GM12878 (cell line): ENCODE results near the gene PCNX4. TPM values are rescaled to one million over a fixed set of nuclear protein-coding genes. Genes with fewer than 3 reads are reported as not detected.

Experiments used
- ATAC-seq: fragments of 200-7000 bp; cut with Tn5 transposase; 3 replicates; pipeline ENCODE4 v1.9.1; 2020; ENCODE audit warnings: mild to moderate bottlenecking, moderate library complexity
- BruUV-seq: library from RNA; stranded (reverse); fragments of 400-500 nt; replicated peaks from 2 replicates; lab custom pipeline; 2021; lab: Mats Ljungman, UMichigan
- CTCF ChIA-PET: fragments of 300-600 bp; sonication (Branson Sonifier 250); formaldehyde crosslinking; extraction: SDS; loops from one replicate; lab custom pipeline; 2021; ENCODE audit warnings: inconsistent platforms; lab: Yijun Ruan, JAX
- POLR2A ChIA-PET: fragments of 350-600 bp; formaldehyde crosslinking; extraction: SDS; loops from one replicate; lab custom pipeline; 2021; ENCODE audit warnings: inconsistent platforms; lab: Charles Lee
- RAD21 ChIA-PET: fragments of 300-600 bp; sonication (Branson Sonifier 250); formaldehyde crosslinking; loops from one replicate; lab custom pipeline; 2023; ENCODE audit warnings: antibody characterized with exemption; ENCODE audit not compliant: unreplicated experiment; lab: Charles Lee
- SMC1A ChIA-PET: fragments of 300-600 bp; sonication (Branson Sonifier 250); formaldehyde crosslinking; loops from one replicate; lab custom pipeline; 2023; ENCODE audit not compliant: unreplicated experiment, uncharacterized antibody; lab: Charles Lee
- DNase-seq: peaks from one replicate; pipeline ENCODE4 v3.0.0-alpha.2; 2011; ENCODE audit warnings: low read depth, low spot score
- FAIRE-seq: peaks from 3 replicates; lab custom pipeline; 2011; peaks lifted over from hg19 to GRCh38; lab: Jason Lieb, UNC
- H2AFZ ChIP-seq: 2 replicates; pipeline ENCODE4 v1.6.0; 2011; ENCODE audit warnings: low read depth, low read length, control low read depth; ENCODE audit not compliant: control insufficient read depth
- H3K27ac ChIP-seq: 2 replicates; pipeline ENCODE4 v1.5.1; 2011; ENCODE audit warnings: control low read depth; ENCODE audit not compliant: control insufficient read depth, insufficient read depth
- H3K27me3 ChIP-seq, 2 experiments: replicated peaks in 1 of 2; 2 replicates each; pipeline versions ENCODE4 v1.6.0 to v1.6.1; 2011; ENCODE audit warnings: low read length in 1 of 2; ENCODE audit not compliant: control insufficient read depth in 2 of 2, insufficient read depth in 2 of 2
- H3K36me3 ChIP-seq, 2 experiments: 2 replicates each; pipeline ENCODE4 v1.5.1; 2011; ENCODE audit warnings: low read length in 1 of 2; ENCODE audit not compliant: control insufficient read depth in 2 of 2, insufficient read depth in 2 of 2
- H3K4me1 ChIP-seq: 2 replicates; pipeline ENCODE4 v1.6.1; 2011; ENCODE audit warnings: mild to moderate bottlenecking, low read length, moderate library complexity, mixed read lengths; ENCODE audit not compliant: control insufficient read depth, insufficient read depth
- H3K4me2 ChIP-seq: 2 replicates; pipeline ENCODE4 v1.6.0; 2011; ENCODE audit warnings: control low read depth; ENCODE audit not compliant: control insufficient read depth, insufficient read depth
- H3K4me3 ChIP-seq: fragments of 200-600 bp; sonication (generic); 2 replicates; pipeline ENCODE4 v1.5.1; 2016
- H3K79me2 ChIP-seq: 2 replicates; pipeline ENCODE4 v1.6.0; 2011; ENCODE audit warnings: low read length; ENCODE audit not compliant: control insufficient read depth, insufficient read depth
- H3K9ac ChIP-seq: 2 replicates; pipeline ENCODE4 v1.8.0; 2011; ENCODE audit warnings: low read length, control low read depth, mixed read lengths; ENCODE audit not compliant: control insufficient read depth, insufficient read depth
- H3K9me3 ChIP-seq: replicated peaks from 3 replicates; pipeline ENCODE4 v1.5.1; 2011; ENCODE audit warnings: mild to moderate bottlenecking, low read length; ENCODE audit not compliant: control insufficient read depth, insufficient read depth
- H4K20me1 ChIP-seq: 2 replicates; pipeline ENCODE4 v1.6.0; 2011; ENCODE audit not compliant: control insufficient read depth, insufficient read depth
- ASH2L ChIP-seq: fragments of 300-600, 200-600 bp; sonication (generic); IDR thresholded peaks from 2 replicates; pipeline ENCODE4 v1.6.1; 2017; ENCODE audit warnings: low read depth, mild to moderate bottlenecking, borderline replicate concordance
- BCL11A ChIP-seq: IDR thresholded peaks from 2 replicates; pipeline ENCODE4 v1.6.1; 2011; ENCODE audit warnings: low read depth, low read length
- ETV6 ChIP-seq, 2 experiments: fragments of 450-650 bp in 1 of 2; IDR thresholded peaks in 1 of 2; conservative IDR thresholded peaks in 1 of 2; 2 replicates each; pipeline ENCODE4 v1.6.1; 2014; ENCODE audit warnings: antibody characterized with exemption in 1 of 2, borderline replicate concordance in 1 of 2, low read depth in 1 of 2, mild to moderate bottlenecking in 1 of 2, moderate library complexity in 1 of 2
- FOXM1 ChIP-seq: IDR thresholded peaks from 2 replicates; pipeline ENCODE4 v1.6.1; 2012; ENCODE audit warnings: low read depth, mild to moderate bottlenecking, inconsistent platforms, low read length, moderate library complexity
- GABPA ChIP-seq: IDR thresholded peaks from 2 replicates; pipeline ENCODE4 v1.6.1; 2014; ENCODE audit warnings: antibody characterized with exemption, low read depth, mild to moderate bottlenecking, inconsistent platforms
- IKZF2 ChIP-seq, 2 experiments: fragments of 450-650 bp; IDR thresholded peaks; 2 replicates each; pipeline ENCODE4 v1.6.1; 2017; ENCODE audit warnings: mild to moderate bottlenecking in 2 of 2, moderate library complexity in 2 of 2
- KAT2A ChIP-seq: conservative IDR thresholded peaks from 2 replicates; pipeline ENCODE4 v1.6.1; 2011; ENCODE audit warnings: low read depth, low read length; ENCODE audit not compliant: control insufficient read depth
- KDM1A ChIP-seq: fragments of 200-600 bp; sonication (generic); IDR thresholded peaks from 2 replicates; pipeline ENCODE4 v1.6.1; 2016; ENCODE audit warnings: borderline replicate concordance
- MEF2B ChIP-seq: fragments of 450-650 bp; IDR thresholded peaks from 2 replicates; pipeline ENCODE4 v1.6.1; 2018; ENCODE audit warnings: mild to moderate bottlenecking, moderate library complexity; ENCODE audit not compliant: partially characterized antibody, poor library complexity, severe bottlenecking
- POLR2A ChIP-seq: IDR thresholded peaks from 2 replicates; pipeline ENCODE4 v1.6.1; 2011; ENCODE audit warnings: low read depth, mild to moderate bottlenecking, low read length
- POU2F2 ChIP-seq: IDR thresholded peaks from 3 replicates; pipeline ENCODE4 v1.6.1; 2011; ENCODE audit warnings: low read depth, mild to moderate bottlenecking, low read length, borderline replicate concordance
- RBBP5 ChIP-seq: fragments of 200-600 bp; sonication (generic); conservative IDR thresholded peaks from 2 replicates; pipeline ENCODE4 v1.6.1; 2016
- SREBF1 ChIP-seq: IDR thresholded peaks from 2 replicates; pipeline ENCODE4 v1.6.1; 2012; ENCODE audit warnings: mild to moderate bottlenecking, low read length
- STAT3 ChIP-seq: IDR thresholded peaks from 2 replicates; pipeline ENCODE4 v1.6.1; 2011; ENCODE audit warnings: low read depth, low read length, improper control_type of control experiment
- TBL1XR1 ChIP-seq: IDR thresholded peaks from 2 replicates; pipeline ENCODE4 v1.6.1; 2012; ENCODE audit warnings: low read depth, low read length, improper control_type of control experiment
- ZNF274 ChIP-seq: IDR thresholded peaks from one replicate; pipeline ENCODE4 v1.8.0; 2011; ENCODE audit not compliant: insufficient read length, insufficient read depth
- WGBS: methylation state at CpG from one replicate; pipeline ENCODE4 v1.1.6; 2016; ENCODE audit warnings: low lambda C conversion rate; ENCODE audit not compliant: insufficient replicate concordance, insufficient coverage; ENCODE audit errors: missing lambda C conversion rate; 5-methylcytosine and 5-hydroxymethylcytosine counted together
- in situ Hi-C: fragments of 300-500 bp; cut with MboI; formaldehyde crosslinking; loops from 9 replicates; pipeline ENCODE4 v1.14.3; 2018; ENCODE audit warnings: mixed read lengths
- intact Hi-C: fragments of 100-400 bp; cut with micrococcal nuclease; formaldehyde crosslinking; loops from one replicate; pipeline ENCODE4 v1.14.2; 2022; ENCODE audit not compliant: unreplicated experiment
- polyA plus RNA-seq, 11 experiments: library from polyadenylated mRNA; depleted of rRNA in 4 of 11; unstranded in 6 of 11; stranded (reverse) in 5 of 11; fragments of >200 nt; fragmentation: Nextera tagmentation in 4 of 11; fragmentation: Illumina TruSeq in 1 of 11; extraction: Ambion mirVana in 4 of 11; extraction: Trizol in 1 of 11; gene quantifications; 1 replicate in 1 of 11; 2 replicates in 10 of 11; pipeline versions ENCODE4 v1.2.1 to v1.2.3, GENCODE V29; 2011 to 2016; ENCODE audit warnings: inconsistent platforms in 2 of 11, missing spikeins in 2 of 11, low read depth in 1 of 11
- total RNA-seq, 4 experiments: library from RNA; depleted of rRNA in 3 of 4; stranded (reverse); fragments of >200 nt in 3 of 4; fragmentation: Illumina TruSeq in 1 of 4; extraction: Trizol in 1 of 4; gene quantifications; 2 replicates each; pipeline versions ENCODE4 v1.2.1 to v1.2.3, GENCODE V29; 2013 to 2021
- TF ChIP-seq, protein P1 (sequence below): fragments of 450-650 bp; conservative IDR thresholded peaks from 2 replicates; pipeline ENCODE4 v1.6.1; 2017; ENCODE audit warnings: mild to moderate bottlenecking, moderate library complexity

PCNX4 gene
- total and polyA plus RNA-seq, 10 of the 15 experiments (the other 5 are each of a cell fraction or from before 2014, with no cell fraction given), result 13.8 to 56.6 (median 39.4) TPM

DNA sequence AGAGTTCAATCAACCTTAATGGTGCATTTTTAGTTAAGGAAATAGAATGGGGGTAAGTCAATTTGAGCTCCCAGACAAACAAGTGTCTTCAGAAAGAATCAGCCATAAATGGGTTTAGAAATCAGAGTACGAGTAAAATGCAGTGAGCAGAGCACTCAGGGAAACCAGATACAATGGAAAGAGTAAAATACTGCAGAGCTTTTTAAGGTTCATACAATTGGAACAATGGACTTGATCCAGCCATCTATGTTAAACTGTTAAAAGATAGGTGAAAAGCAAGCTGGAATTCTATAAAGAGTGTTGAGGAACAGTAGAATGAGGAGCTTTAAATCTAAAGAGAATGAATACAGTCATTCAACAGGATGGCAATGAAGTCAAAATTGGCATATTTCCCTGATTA, 23.8 kb upstream of the PCNX4 start:
- Histone ChIP-seq H3K4me3 (no peak overlapping the region), H3K27me3 (no peaks in the 10 kb centered on the region), H3K9ac (no peak overlapping the region), H2AFZ (no peak overlapping the region), H4K20me1 (no peaks in the 10 kb centered on the region), H3K36me3 (no peaks in the 10 kb centered on the region), H3K79me2 (no peaks in the 10 kb centered on the region), H3K27ac (no peak overlapping the region), H3K4me2 (no peak overlapping the region), H3K9me3 (no peaks in the 10 kb centered on the region), H3K4me1 (no peaks in the 10 kb centered on the region)
- BruUV-seq, result no TSS peak
- 33% methylated on average over 1 of the region's 1 CpG for WGBS
- intact Hi-C loops, result no loop called here
- ATAC-seq (no peak), DNase-seq (no peak), FAIRE-seq (no peak)
- TF ChIP-seq ETV6 (conservative IDR thresholded peaks at IDR 0.05 in 1 of 2, IDR thresholded peaks at IDR 0.05 in 1 of 2; ENCODE audit: borderline replicate concordance in 1 of 2, low read depth in 1 of 2) (no peak), RBBP5 (no peak), IKZF2 (IDR thresholded peaks at IDR 0.05) (no peak), MEF2B (no peak), TBL1XR1 (no peak), STAT3 (no peak), BCL11A (no peak), POU2F2 (no peak), GABPA (no peak), KDM1A (no peak), SREBF1 (no peak), ASH2L (no peak), KAT2A (no peak), ZNF274 (no peak), FOXM1 (no peak), POLR2A (no peak)
- TF ChIP-seq, protein P1, sequence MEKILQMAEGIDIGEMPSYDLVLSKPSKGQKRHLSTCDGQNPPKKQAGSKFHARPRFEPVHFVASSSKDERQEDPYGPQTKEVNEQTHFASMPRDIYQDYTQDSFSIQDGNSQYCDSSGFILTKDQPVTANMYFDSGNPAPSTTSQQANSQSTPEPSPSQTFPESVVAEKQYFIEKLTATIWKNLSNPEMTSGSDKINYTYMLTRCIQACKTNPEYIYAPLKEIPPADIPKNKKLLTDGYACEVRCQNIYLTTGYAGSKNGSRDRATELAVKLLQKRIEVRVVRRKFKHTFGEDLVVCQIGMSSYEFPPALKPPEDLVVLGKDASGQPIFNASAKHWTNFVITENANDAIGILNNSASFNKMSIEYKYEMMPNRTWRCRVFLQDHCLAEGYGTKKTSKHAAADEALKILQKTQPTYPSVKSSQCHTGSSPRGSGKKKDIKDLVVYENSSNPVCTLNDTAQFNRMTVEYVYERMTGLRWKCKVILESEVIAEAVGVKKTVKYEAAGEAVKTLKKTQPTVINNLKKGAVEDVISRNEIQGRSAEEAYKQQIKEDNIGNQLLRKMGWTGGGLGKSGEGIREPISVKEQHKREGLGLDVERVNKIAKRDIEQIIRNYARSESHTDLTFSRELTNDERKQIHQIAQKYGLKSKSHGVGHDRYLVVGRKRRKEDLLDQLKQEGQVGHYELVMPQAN, result no peak
- CTCF ChIA-PET, result interaction anchor here (0.6 to 5.3 kb wide), 8 partner anchors 98 to 558 kb away, joined by 3 to 138 read pairs (median 4); partner anchors contain the start of gene DHRS7
- in situ Hi-C loops, result loop anchor here (5.0 kb wide), 1 partner anchor 499 kb away; no protein-coding TSS in a partner anchor
- POLR2A ChIA-PET, result no interaction called here
- RAD21 ChIA-PET, result interaction anchor here (0.6 to 4.9 kb wide), 4 partner anchors 97 to 263 kb away, joined by 3 to 100 read pairs (median 12); partner anchors contain the start of genes DHRS7 and PPM1A
- SMC1A ChIA-PET, result interaction anchor here (1.0 to 4.9 kb wide), 7 partner anchors 23 to 116 kb away, joined by 3 to 147 read pairs (median 5); partner anchors contain the start of gene DHRS7
